Mammary epithelial cell (primary cell): Measurements from ENCODE around the gene HPN.

ENCODE experiments used
- CTCF ChIP-seq, 2 donors: IDR thresholded peaks in 1 of 2; conservative IDR thresholded peaks in 1 of 2; 2 replicates each; pipeline ENCODE4 v1.5.1; 2011 to 2012; ENCODE audit warnings: inconsistent platforms in 2 of 2, low read length in 2 of 2, mild to moderate bottlenecking in 2 of 2, control low read depth in 1 of 2, low read depth in 1 of 2; ENCODE audit not compliant: insufficient read depth in 1 of 2; ENCODE audit errors: extremely low read depth in 1 of 2
- EZH2 ChIP-seq: IDR thresholded peaks from 2 replicates; pipeline ENCODE4 v1.6.1; 2012; ENCODE audit warnings: low read length, inconsistent platforms, borderline replicate concordance

GRCh38 chr19:35109395-35110112 is 68.0 kb downstream of the HPN start:
- peak in 1 of 2 donors; percentile 17 for TF ChIP-seq CTCF (conservative IDR thresholded peaks at IDR 0.05 in 1 of 2, IDR thresholded peaks at IDR 0.05 in 1 of 2; ENCODE audit: extremely low read depth in 1 of 2, insufficient read depth in 1 of 2, low read depth in 1 of 2, low read length in 2 of 2)
- TF ChIP-seq EZH2 = no peak
